Gastrocnemius medialis (tissue), 4 donors: ENCODE data around the gene SYT1. TPM values are rescaled to one million over a fixed set of nuclear protein-coding genes. Genes with fewer than 3 reads are reported as not detected.
"Not testable (repeated sequence)": the region's sequence is repeated elsewhere in the genome, so short reads cannot be mapped to it uniquely, and the experiment has no call there.

Experiments used
- ATAC-seq, 2 donors: fragments of 150-250 bp; one replicate each; pipeline ENCODE4 v1.9.1; 2016
- DNase-seq, 2 donors: peaks; one replicate each; pipeline ENCODE4 v3.0.0-alpha.2; 2019
- H3K27ac ChIP-seq, 4 donors: fragments of 200-600 bp; sonication (generic); 1 replicate in 1 of 4; 2 replicates in 3 of 4; pipeline ENCODE4 v1.5.1; 2016 to 2018; ENCODE audit warnings: mild to moderate bottlenecking in 2 of 4, moderate library complexity in 1 of 4
- H3K27me3 ChIP-seq, 3 donors: fragments of 200-600 bp; sonication (generic) in 2 of 3; 1 replicate in 1 of 3; 2 replicates in 2 of 3; pipeline versions ENCODE4 v1.5.1 to v1.6.0; 2016 to 2019; ENCODE audit warnings: mild to moderate bottlenecking in 1 of 3, moderate library complexity in 1 of 3
- H3K36me3 ChIP-seq, 2 donors: fragments of 200-600 bp; sonication (generic) in 1 of 2; one replicate each; pipeline ENCODE4 v1.5.1; 2017 to 2018
- H3K4me1 ChIP-seq, 2 donors: fragments of 200-600 bp; sonication (generic) in 1 of 2; one replicate each; pipeline ENCODE4 v1.5.1; 2016 to 2017; ENCODE audit warnings: mild to moderate bottlenecking in 2 of 2
- H3K4me3 ChIP-seq, 4 donors: fragments of 200-600 bp; sonication (generic) in 3 of 4; 1 replicate in 1 of 4; 2 replicates in 3 of 4; pipeline ENCODE4 v1.5.1; 2016 to 2019; ENCODE audit warnings: mild to moderate bottlenecking in 2 of 4
- H3K9me3 ChIP-seq, 3 donors: fragments of 200-600 bp; sonication (generic) in 2 of 3; 1 replicate in 1 of 3; 2 replicates in 2 of 3; pipeline ENCODE4 v1.5.1; 2016 to 2019
- CTCF ChIP-seq, 5 experiments: fragments of 450-650 bp in 3 of 5; fragments of 200-600 bp in 2 of 5; sonication (generic) in 2 of 5; IDR thresholded peaks in 4 of 5; conservative IDR thresholded peaks in 1 of 5; 1 replicate in 4 of 5; 2 replicates in 1 of 5; pipeline ENCODE4 v1.5.1; 2016 to 2019; ENCODE audit warnings: antibody characterized with exemption in 5 of 5, mild to moderate bottlenecking in 3 of 5, moderate library complexity in 3 of 5
- POLR2A ChIP-seq, 2 donors: fragments of 450-650 bp; IDR thresholded peaks; one replicate each; pipeline ENCODE4 v1.6.1; 2017; ENCODE audit warnings: antibody characterized with exemption in 2 of 2, mild to moderate bottlenecking in 2 of 2, moderate library complexity in 2 of 2
- in situ Hi-C, 4 donors: fragments of 200-750 bp; cut with MboI; loops; one replicate each; pipeline versions ENCODE4 v1.15.0 to v1.8.0; 2017; ENCODE audit warnings: low sequenced_read_pairs in 4 of 4
- intact Hi-C: fragments of 100-400 bp; cut with DNase I; formaldehyde crosslinking; loops from one replicate; pipeline ENCODE4 v1.15.1; 2023; ENCODE audit warnings: low total_unique reads
- total RNA-seq, 4 donors: library from RNA; depleted of rRNA; stranded (reverse); fragments of >200 nt; gene quantifications; one replicate each; pipeline versions ENCODE4 v1.1.0 to v1.2.3, GENCODE V29; 2016

SYT1 gene
- total RNA-seq, 4 donors from 2014 or later = 0.13 to 0.88 TPM; not detected in 2

- TF ChIP-seq CTCF (IDR thresholded peaks at IDR 0.05 in 4 of 5, conservative IDR thresholded peaks at IDR 0.05 in 1 of 5) (no peak), POLR2A (IDR thresholded peaks at IDR 0.05) (no peak)
- DNase-seq = no peak
- H3K9me3 ChIP-seq = no peaks in the 10 kb centered on the region
- no peaks in the 10 kb centered on the region for H3K4me1 ChIP-seq
- no peaks in the 10 kb centered on the region for H3K36me3 ChIP-seq
- H3K4me3 ChIP-seq = no peak overlapping the region
- ATAC-seq = no peak
- intact Hi-C loops (no loop called here), in situ Hi-C loops (no loop called here)
- no peaks in the 10 kb centered on the region for H3K27me3 ChIP-seq
- H3K27ac ChIP-seq = no peak overlapping the region
Observed at GRCh38 chr12:79023261-79023660, 158.7 kb downstream of the SYT1 start.

GRCh38 chr12:79023784-79024183 is 159.2 kb downstream of the SYT1 start:
- TF ChIP-seq POLR2A (IDR thresholded peaks at IDR 0.05) = no peak
- TF ChIP-seq CTCF (IDR thresholded peaks at IDR 0.05 in 4 of 5, conservative IDR thresholded peaks at IDR 0.05 in 1 of 5) = no peak
- in situ Hi-C loops (no loop called here), intact Hi-C loops (no loop called here)
- Histone ChIP-seq H3K27me3 (no peaks in the 10 kb centered on the region), H3K36me3 (no peaks in the 10 kb centered on the region), H3K9me3 (no peaks in the 10 kb centered on the region), H3K27ac (no peak overlapping the region), H3K4me3 (no peak overlapping the region), H3K4me1 (no peaks in the 10 kb centered on the region)
- ATAC-seq = no peak
- DNase-seq = no peak

GRCh38 chr12:79033788-79034187 is 169.2 kb downstream of the SYT1 start:
- no peak overlapping the region for H3K4me3 ChIP-seq
- in situ Hi-C loops (loop anchor here in 1 of 4 donors (25.0 kb wide), 1 partner anchor 96 kb away; no protein-coding TSS in a partner anchor), intact Hi-C loops (no loop called here)
- H3K27me3 ChIP-seq = no peaks in the 10 kb centered on the region
- no peaks in the 10 kb centered on the region for H3K4me1 ChIP-seq
- ATAC-seq (no peak), DNase-seq (no peak)
- no peaks in the 10 kb centered on the region for H3K9me3 ChIP-seq
- TF ChIP-seq CTCF (IDR thresholded peaks at IDR 0.05 in 4 of 5, conservative IDR thresholded peaks at IDR 0.05 in 1 of 5) (no peak), POLR2A (IDR thresholded peaks at IDR 0.05) (no peak)
- H3K27ac ChIP-seq = no peak overlapping the region
- no peaks in the 10 kb centered on the region for H3K36me3 ChIP-seq

- H3K9me3 ChIP-seq, H3K27ac ChIP-seq, ATAC-seq, H3K27me3 ChIP-seq, H3K4me3 ChIP-seq, H3K4me1 ChIP-seq, intact Hi-C loops, H3K36me3 ChIP-seq, DNase-seq: not testable (repeated sequence)
- in situ Hi-C loops = loop anchor here in 1 of 4 donors (25.0 kb wide), 1 partner anchor 107 kb away; no protein-coding TSS in a partner anchor
Observed at GRCh38 chr12:79044748-79045147, 180.2 kb downstream of the SYT1 start.

GRCh38 chr12:79045149-79045703 is 180.7 kb downstream of the SYT1 start:
- not testable (repeated sequence) for DNase-seq, H3K27me3 ChIP-seq

GRCh38 chr12:79046021-79046420 is 181.4 kb downstream of the SYT1 start:
- intact Hi-C loops (no loop called here), in situ Hi-C loops (loop anchor here in 1 of 4 donors (25.0 kb wide), 1 partner anchor 109 kb away; no protein-coding TSS in a partner anchor)
- no peaks in the 10 kb centered on the region for H3K9me3 ChIP-seq
- no peaks in the 10 kb centered on the region for H3K4me1 ChIP-seq
- H3K36me3 ChIP-seq = no peaks in the 10 kb centered on the region
- TF ChIP-seq CTCF (IDR thresholded peaks at IDR 0.05 in 4 of 5, conservative IDR thresholded peaks at IDR 0.05 in 1 of 5) = no peak
- TF ChIP-seq POLR2A (IDR thresholded peaks at IDR 0.05) = no peak
- no peaks in the 10 kb centered on the region for H3K27me3 ChIP-seq
- no peak overlapping the region for H3K4me3 ChIP-seq
- no peak overlapping the region for H3K27ac ChIP-seq
- no peak for DNase-seq
- no peak for ATAC-seq

More at GRCh38 chr12:79045149-79045703, 180.7 kb downstream of the SYT1 start:
- H3K4me3 ChIP-seq, intact Hi-C loops, H3K4me1 ChIP-seq, H3K36me3 ChIP-seq, H3K27ac ChIP-seq, H3K9me3 ChIP-seq, ATAC-seq: not testable (repeated sequence)
- in situ Hi-C loops = loop anchor here in 1 of 4 donors (25.0 kb wide), 1 partner anchor 108 kb away; no protein-coding TSS in a partner anchor
